GM15510 (cell line): ENCODE results near the gene NHS.

Experiments
- POLR2A ChIP-seq: IDR thresholded peaks from 3 replicates; pipeline ENCODE4 v1.6.1; 2011; ENCODE audit warnings: borderline replicate concordance; ENCODE audit not compliant: insufficient read length; ENCODE audit errors: extremely low read depth

The NHS gene

GRCh38 chrX:17596546-17597205 is 221.7 kb downstream of the NHS start:
- no peak for TF ChIP-seq POLR2A

- no peak for TF ChIP-seq POLR2A
These were observed 222.3 kb downstream of the NHS start for GRCh38 chrX:17597327-17597726.

GRCh38 chrX:17597836-17598439 is 222.9 kb downstream of the NHS start:
- TF ChIP-seq POLR2A = no peak

- TF ChIP-seq POLR2A = no peak
These were observed 226.6 kb downstream of the NHS start for GRCh38 chrX:17601441-17602200.

GRCh38 chrX:17602245-17602644 is 227.2 kb downstream of the NHS start:
- no peak for TF ChIP-seq POLR2A

GRCh38 chrX:17603196-17603595 is 228.2 kb downstream of the NHS start:
- TF ChIP-seq POLR2A = no peak

GRCh38 chrX:17605676-17606075 is 230.7 kb downstream of the NHS start:
- no peak for TF ChIP-seq POLR2A

GRCh38 chrX:17606231-17606630 is 231.2 kb downstream of the NHS start:
- TF ChIP-seq POLR2A = no peak

- TF ChIP-seq POLR2A = no peak
These were observed 233.9 kb downstream of the NHS start for GRCh38 chrX:17608888-17609287.

- no peak for TF ChIP-seq POLR2A
These were observed 235.8 kb downstream of the NHS start for GRCh38 chrX:17610788-17611187.

GRCh38 chrX:17613979-17614588 is 239.1 kb downstream of the NHS start:
- TF ChIP-seq POLR2A = no peak

- TF ChIP-seq POLR2A = no peak
These were observed 241.9 kb downstream of the NHS start for GRCh38 chrX:17616936-17617335.

- no peak for TF ChIP-seq POLR2A
These were observed 242.8 kb downstream of the NHS start for GRCh38 chrX:17617806-17618205.

GRCh38 chrX:17621566-17622270 is 246.7 kb downstream of the NHS start:
- no peak for TF ChIP-seq POLR2A

GRCh38 chrX:17622331-17622730 is 247.3 kb downstream of the NHS start:
- no peak for TF ChIP-seq POLR2A
